GM12878 (cell line): ENCODE results near the gene TBC1D19. TPM values are rescaled to one million over a fixed set of nuclear protein-coding genes. Genes with fewer than 3 reads are reported as not detected.
A peak's percentile ranks its signal among the peaks of the same experiment; 100 is the strongest.

Experiments used
- ATAC-seq: fragments of 200-7000 bp; cut with Tn5 transposase; 3 replicates; pipeline ENCODE4 v1.9.1; 2020; ENCODE audit warnings: mild to moderate bottlenecking, moderate library complexity
- BruUV-seq: library from RNA; stranded (reverse); fragments of 400-500 nt; replicated peaks from 2 replicates; lab custom pipeline; 2021; lab: Mats Ljungman, UMichigan
- CTCF ChIA-PET: fragments of 300-600 bp; sonication (Branson Sonifier 250); formaldehyde crosslinking; extraction: SDS; loops from one replicate; lab custom pipeline; 2021; ENCODE audit warnings: inconsistent platforms; lab: Yijun Ruan, JAX
- POLR2A ChIA-PET: fragments of 350-600 bp; formaldehyde crosslinking; extraction: SDS; loops from one replicate; lab custom pipeline; 2021; ENCODE audit warnings: inconsistent platforms; lab: Charles Lee
- RAD21 ChIA-PET: fragments of 300-600 bp; sonication (Branson Sonifier 250); formaldehyde crosslinking; loops from one replicate; lab custom pipeline; 2023; ENCODE audit warnings: antibody characterized with exemption; ENCODE audit not compliant: unreplicated experiment; lab: Charles Lee
- SMC1A ChIA-PET: fragments of 300-600 bp; sonication (Branson Sonifier 250); formaldehyde crosslinking; loops from one replicate; lab custom pipeline; 2023; ENCODE audit not compliant: unreplicated experiment, uncharacterized antibody; lab: Charles Lee
- DNase-seq: peaks from one replicate; pipeline ENCODE4 v3.0.0-alpha.2; 2011; ENCODE audit warnings: low read depth, low spot score
- FAIRE-seq: peaks from 3 replicates; lab custom pipeline; 2011; peaks lifted over from hg19 to GRCh38; lab: Jason Lieb, UNC
- H2AFZ ChIP-seq: 2 replicates; pipeline ENCODE4 v1.6.0; 2011; ENCODE audit warnings: low read depth, low read length, control low read depth; ENCODE audit not compliant: control insufficient read depth
- H3K27ac ChIP-seq: 2 replicates; pipeline ENCODE4 v1.5.1; 2011; ENCODE audit warnings: control low read depth; ENCODE audit not compliant: control insufficient read depth, insufficient read depth
- H3K27me3 ChIP-seq, 2 experiments: replicated peaks in 1 of 2; 2 replicates each; pipeline versions ENCODE4 v1.6.0 to v1.6.1; 2011; ENCODE audit warnings: low read length in 1 of 2; ENCODE audit not compliant: control insufficient read depth in 2 of 2, insufficient read depth in 2 of 2
- H3K36me3 ChIP-seq, 2 experiments: 2 replicates each; pipeline ENCODE4 v1.5.1; 2011; ENCODE audit warnings: low read length in 1 of 2; ENCODE audit not compliant: control insufficient read depth in 2 of 2, insufficient read depth in 2 of 2
- H3K4me1 ChIP-seq: 2 replicates; pipeline ENCODE4 v1.6.1; 2011; ENCODE audit warnings: mild to moderate bottlenecking, low read length, moderate library complexity, mixed read lengths; ENCODE audit not compliant: control insufficient read depth, insufficient read depth
- H3K4me2 ChIP-seq: 2 replicates; pipeline ENCODE4 v1.6.0; 2011; ENCODE audit warnings: control low read depth; ENCODE audit not compliant: control insufficient read depth, insufficient read depth
- H3K4me3 ChIP-seq: fragments of 200-600 bp; sonication (generic); 2 replicates; pipeline ENCODE4 v1.5.1; 2016
- H3K79me2 ChIP-seq: 2 replicates; pipeline ENCODE4 v1.6.0; 2011; ENCODE audit warnings: low read length; ENCODE audit not compliant: control insufficient read depth, insufficient read depth
- H3K9ac ChIP-seq: 2 replicates; pipeline ENCODE4 v1.8.0; 2011; ENCODE audit warnings: low read length, control low read depth, mixed read lengths; ENCODE audit not compliant: control insufficient read depth, insufficient read depth
- H3K9me3 ChIP-seq: replicated peaks from 3 replicates; pipeline ENCODE4 v1.5.1; 2011; ENCODE audit warnings: mild to moderate bottlenecking, low read length; ENCODE audit not compliant: control insufficient read depth, insufficient read depth
- H4K20me1 ChIP-seq: 2 replicates; pipeline ENCODE4 v1.6.0; 2011; ENCODE audit not compliant: control insufficient read depth, insufficient read depth
- RAD51 ChIP-seq: fragments of 450-650 bp; IDR thresholded peaks from 2 replicates; pipeline ENCODE4 v1.6.1; 2016; ENCODE audit warnings: moderate library complexity, mild to moderate bottlenecking, inconsistent platforms
- WGBS: methylation state at CpG from one replicate; pipeline ENCODE4 v1.1.6; 2016; ENCODE audit warnings: low lambda C conversion rate; ENCODE audit not compliant: insufficient replicate concordance, insufficient coverage; ENCODE audit errors: missing lambda C conversion rate; 5-methylcytosine and 5-hydroxymethylcytosine counted together
- in situ Hi-C: fragments of 300-500 bp; cut with MboI; formaldehyde crosslinking; loops from 9 replicates; pipeline ENCODE4 v1.14.3; 2018; ENCODE audit warnings: mixed read lengths
- intact Hi-C: fragments of 100-400 bp; cut with micrococcal nuclease; formaldehyde crosslinking; loops from one replicate; pipeline ENCODE4 v1.14.2; 2022; ENCODE audit not compliant: unreplicated experiment
- polyA plus RNA-seq, 11 experiments: library from polyadenylated mRNA; depleted of rRNA in 4 of 11; unstranded in 6 of 11; stranded (reverse) in 5 of 11; fragments of >200 nt; fragmentation: Nextera tagmentation in 4 of 11; fragmentation: Illumina TruSeq in 1 of 11; extraction: Ambion mirVana in 4 of 11; extraction: Trizol in 1 of 11; gene quantifications; 1 replicate in 1 of 11; 2 replicates in 10 of 11; pipeline versions ENCODE4 v1.2.1 to v1.2.3, GENCODE V29; 2011 to 2016; ENCODE audit warnings: inconsistent platforms in 2 of 11, missing spikeins in 2 of 11, low read depth in 1 of 11
- total RNA-seq, 4 experiments: library from RNA; depleted of rRNA in 3 of 4; stranded (reverse); fragments of >200 nt in 3 of 4; fragmentation: Illumina TruSeq in 1 of 4; extraction: Trizol in 1 of 4; gene quantifications; 2 replicates each; pipeline versions ENCODE4 v1.2.1 to v1.2.3, GENCODE V29; 2013 to 2021
- TF ChIP-seq, protein P1 (sequence below): fragments of 450-650 bp; formaldehyde crosslinking; IDR thresholded peaks from 2 replicates; pipeline ENCODE4 v1.4.0; 2020; ENCODE audit warnings: mild to moderate bottlenecking, moderate library complexity

The TBC1D19 gene
- total and polyA plus RNA-seq, 10 of the 15 experiments (the other 5 are each of a cell fraction or from before 2014, with no cell fraction given): 0.29 to 3.9 (median 2.1) TPM

GRCh38 chr4:26584725-26585124 lies 841 bp downstream of the TBC1D19 start:
- 19% methylated on average over 4 of the region's 4 CpGs for WGBS
- Histone ChIP-seq H3K4me3 (peak overlapping the region; percentile 74), H2AFZ (peak overlapping the region; percentile 100), H3K27me3 (no peaks in the 10 kb centered on the region; a peak in 1 of 4 replicates), H3K9me3 (no peaks in the 10 kb centered on the region), H3K79me2 (no peaks in the 10 kb centered on the region), H3K9ac (peak overlapping the region; percentile 58; the same call in 1 of the 2 replicates), H3K36me3 (no peaks in the 10 kb centered on the region), H3K27ac (no peak overlapping the region), H3K4me2 (peak overlapping the region; percentile 89), H3K4me1 (peaks cover 4% of the 10 kb centered on the region; the same call in 1 of the 2 replicates), H4K20me1 (no peaks in the 10 kb centered on the region)
- SMC1A ChIA-PET: interaction anchor here (0.7 to 2.1 kb wide), 5 partner anchors 9 to 728 kb away, joined by 3 to 4 read pairs (median 3); no protein-coding TSS in a partner anchor
- TF ChIP-seq, protein P1, sequence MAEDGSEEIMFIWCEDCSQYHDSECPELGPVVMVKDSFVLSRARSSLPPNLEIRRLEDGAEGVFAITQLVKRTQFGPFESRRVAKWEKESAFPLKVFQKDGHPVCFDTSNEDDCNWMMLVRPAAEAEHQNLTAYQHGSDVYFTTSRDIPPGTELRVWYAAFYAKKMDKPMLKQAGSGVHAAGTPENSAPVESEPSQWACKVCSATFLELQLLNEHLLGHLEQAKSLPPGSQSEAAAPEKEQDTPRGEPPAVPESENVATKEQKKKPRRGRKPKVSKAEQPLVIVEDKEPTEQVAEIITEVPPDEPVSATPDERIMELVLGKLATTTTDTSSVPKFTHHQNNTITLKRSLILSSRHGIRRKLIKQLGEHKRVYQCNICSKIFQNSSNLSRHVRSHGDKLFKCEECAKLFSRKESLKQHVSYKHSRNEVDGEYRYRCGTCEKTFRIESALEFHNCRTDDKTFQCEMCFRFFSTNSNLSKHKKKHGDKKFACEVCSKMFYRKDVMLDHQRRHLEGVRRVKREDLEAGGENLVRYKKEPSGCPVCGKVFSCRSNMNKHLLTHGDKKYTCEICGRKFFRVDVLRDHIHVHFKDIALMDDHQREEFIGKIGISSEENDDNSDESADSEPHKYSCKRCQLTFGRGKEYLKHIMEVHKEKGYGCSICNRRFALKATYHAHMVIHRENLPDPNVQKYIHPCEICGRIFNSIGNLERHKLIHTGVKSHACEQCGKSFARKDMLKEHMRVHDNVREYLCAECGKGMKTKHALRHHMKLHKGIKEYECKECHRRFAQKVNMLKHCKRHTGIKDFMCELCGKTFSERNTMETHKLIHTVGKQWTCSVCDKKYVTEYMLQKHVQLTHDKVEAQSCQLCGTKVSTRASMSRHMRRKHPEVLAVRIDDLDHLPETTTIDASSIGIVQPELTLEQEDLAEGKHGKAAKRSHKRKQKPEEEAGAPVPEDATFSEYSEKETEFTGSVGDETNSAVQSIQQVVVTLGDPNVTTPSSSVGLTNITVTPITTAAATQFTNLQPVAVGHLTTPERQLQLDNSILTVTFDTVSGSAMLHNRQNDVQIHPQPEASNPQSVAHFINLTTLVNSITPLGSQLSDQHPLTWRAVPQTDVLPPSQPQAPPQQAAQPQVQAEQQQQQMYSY: no peak
- TF ChIP-seq RAD51: no peak
- in situ Hi-C loops: loop anchor here (10.0 kb wide), 1 partner anchor 430 kb away; no protein-coding TSS in a partner anchor
- POLR2A ChIA-PET: interaction anchor here (1.5 kb wide), 1 partner anchor 9 kb away, joined by 4 read pairs; no protein-coding TSS in a partner anchor
- BruUV-seq: no TSS peak
- CTCF ChIA-PET: no interaction called here
- ATAC-seq (no peak), FAIRE-seq (no peak), DNase-seq (no peak)
- intact Hi-C loops: loop anchor here (2.0 kb wide), 2 partner anchors 276 to 426 kb away; partner anchors contain the start of gene STIM2
- RAD21 ChIA-PET: interaction anchor here (1.0 kb wide), 1 partner anchor 282 kb away, joined by 4 read pairs; no protein-coding TSS in a partner anchor
